ENCODE data around the gene PROX1.

Gene PROX1

DNA sequence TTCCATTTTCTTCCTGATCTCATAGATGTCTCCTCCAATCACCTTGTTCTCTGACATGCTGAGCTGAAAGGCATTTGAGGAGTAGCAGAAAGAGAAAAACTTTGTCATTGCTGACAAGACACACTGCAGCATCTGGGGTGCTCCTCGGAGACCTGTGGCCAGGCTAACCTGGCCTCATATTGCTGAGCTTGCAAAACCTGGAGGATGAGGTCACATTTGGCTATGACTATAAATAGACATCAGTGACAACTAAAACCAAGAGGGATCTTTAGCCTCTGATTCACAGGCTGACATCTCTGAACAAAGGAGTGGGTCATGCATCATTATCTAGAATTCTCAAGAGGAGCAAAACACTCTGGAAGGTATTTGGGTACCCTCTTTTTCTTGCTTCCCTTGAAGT is 83.7 kb downstream of the PROX1 start:
- H3K27ac ChIP-seq, result no peak overlapping the region
- no peak for DNase-seq (ENCODE audit: low spot score)
- TF ChIP-seq, protein P1, sequence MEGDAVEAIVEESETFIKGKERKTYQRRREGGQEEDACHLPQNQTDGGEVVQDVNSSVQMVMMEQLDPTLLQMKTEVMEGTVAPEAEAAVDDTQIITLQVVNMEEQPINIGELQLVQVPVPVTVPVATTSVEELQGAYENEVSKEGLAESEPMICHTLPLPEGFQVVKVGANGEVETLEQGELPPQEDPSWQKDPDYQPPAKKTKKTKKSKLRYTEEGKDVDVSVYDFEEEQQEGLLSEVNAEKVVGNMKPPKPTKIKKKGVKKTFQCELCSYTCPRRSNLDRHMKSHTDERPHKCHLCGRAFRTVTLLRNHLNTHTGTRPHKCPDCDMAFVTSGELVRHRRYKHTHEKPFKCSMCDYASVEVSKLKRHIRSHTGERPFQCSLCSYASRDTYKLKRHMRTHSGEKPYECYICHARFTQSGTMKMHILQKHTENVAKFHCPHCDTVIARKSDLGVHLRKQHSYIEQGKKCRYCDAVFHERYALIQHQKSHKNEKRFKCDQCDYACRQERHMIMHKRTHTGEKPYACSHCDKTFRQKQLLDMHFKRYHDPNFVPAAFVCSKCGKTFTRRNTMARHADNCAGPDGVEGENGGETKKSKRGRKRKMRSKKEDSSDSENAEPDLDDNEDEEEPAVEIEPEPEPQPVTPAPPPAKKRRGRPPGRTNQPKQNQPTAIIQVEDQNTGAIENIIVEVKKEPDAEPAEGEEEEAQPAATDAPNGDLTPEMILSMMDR (IDR thresholded peaks at IDR 0.05), result no peak
- H3K4me3 ChIP-seq, result no peak overlapping the region

DNA sequence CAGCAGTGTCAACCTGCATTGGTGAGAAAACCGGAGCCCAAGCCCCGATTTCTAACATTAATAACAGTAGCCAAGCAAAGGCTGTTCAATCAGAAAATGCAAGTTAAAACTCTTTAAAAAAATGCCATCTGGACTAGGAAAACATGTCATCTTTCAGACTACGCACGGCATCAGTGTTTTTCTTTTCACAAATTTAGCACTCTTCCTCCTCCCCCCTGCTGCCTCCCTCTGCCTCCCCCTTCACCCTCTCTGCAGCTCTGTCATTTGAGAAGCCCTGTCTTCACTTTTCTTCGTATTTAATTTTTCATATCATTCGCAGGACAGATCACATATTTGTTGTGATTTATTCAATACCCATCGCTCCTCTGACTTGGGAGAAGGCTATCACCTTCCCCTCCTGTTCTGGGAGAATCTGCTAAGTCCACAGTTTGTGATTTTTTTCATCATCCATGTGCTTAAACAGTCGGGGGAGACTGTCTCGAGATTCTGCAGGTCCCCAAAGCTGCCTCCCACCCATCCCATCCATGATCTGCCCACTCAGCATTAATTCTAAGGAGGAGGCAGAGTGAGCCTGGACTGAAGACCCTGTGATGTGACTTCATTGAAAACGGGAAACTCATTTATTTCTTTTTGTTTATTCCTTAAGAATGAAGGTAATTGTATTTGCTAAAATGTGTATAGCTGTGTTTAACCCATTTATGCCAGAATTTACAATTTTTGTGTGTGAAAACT is 84.8 kb downstream of the PROX1 start:
- H3K27ac ChIP-seq, result no peak overlapping the region
- no peak for DNase-seq (ENCODE audit: low spot score)
- H3K4me3 ChIP-seq, result no peak overlapping the region
- TF ChIP-seq, protein P1 (IDR thresholded peaks at IDR 0.05), result no peak

DNA sequence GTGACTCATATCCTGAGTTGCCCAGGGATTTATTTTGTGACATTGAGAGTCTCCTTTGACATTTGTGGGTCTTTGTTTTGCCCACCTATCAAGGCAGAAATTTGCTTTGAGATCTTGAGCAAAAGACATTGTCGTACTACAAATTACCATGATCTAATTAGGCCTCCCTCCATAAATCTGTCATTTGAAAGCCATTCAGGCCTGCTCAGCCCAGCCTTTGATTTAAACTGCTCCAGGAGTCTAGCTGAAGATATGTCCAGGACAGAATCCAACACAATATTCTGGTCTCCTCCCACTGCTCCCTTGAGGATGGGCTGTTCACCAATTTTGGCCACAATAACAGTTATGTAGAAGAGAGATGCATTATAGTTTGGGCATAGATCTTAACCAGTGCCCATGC is 86.7 kb downstream of the PROX1 start:
- TF ChIP-seq, protein P1 (IDR thresholded peaks at IDR 0.05), result no peak
- no peak overlapping the region for H3K4me3 ChIP-seq
- DNase-seq (ENCODE audit: low spot score), result no peak
- H3K27ac ChIP-seq, result no peak overlapping the region

DNA sequence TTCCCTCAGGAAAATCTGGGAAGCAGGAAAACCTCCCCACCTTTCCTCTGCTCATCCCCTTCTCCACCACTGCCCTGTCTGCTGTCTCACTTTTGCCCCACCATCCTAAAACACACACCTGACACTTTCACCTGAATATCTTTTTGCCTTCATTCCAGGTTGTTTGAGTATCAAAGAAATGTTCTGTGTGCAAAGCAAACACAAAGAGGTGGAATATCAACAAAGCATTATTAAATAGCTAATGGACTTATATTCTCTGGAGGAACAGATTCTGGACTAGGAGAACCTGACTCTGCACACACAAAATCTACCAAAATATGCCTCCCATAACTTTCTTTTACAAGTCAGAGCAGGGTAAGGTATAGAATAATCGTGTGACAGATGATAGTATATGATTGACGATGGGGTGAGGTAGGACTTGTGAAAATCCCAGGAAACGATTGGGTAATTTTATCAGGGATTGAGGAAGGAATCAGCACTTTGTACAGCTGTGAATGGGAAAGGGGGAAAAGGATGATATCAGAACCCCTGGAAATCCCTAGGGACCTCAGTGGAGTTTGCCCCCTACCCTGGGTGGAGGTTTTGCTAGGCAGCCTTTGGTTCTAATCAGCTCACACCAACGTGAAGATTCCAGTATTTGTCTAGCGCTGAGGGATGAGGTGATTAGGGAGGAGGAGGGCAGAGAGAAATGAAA is 87.7 kb downstream of the PROX1 start:
- Histone ChIP-seq H3K27ac (no peak overlapping the region), H3K4me3 (no peak overlapping the region)
- TF ChIP-seq, protein P1 (IDR thresholded peaks at IDR 0.05), result no peak
- no peak for DNase-seq (ENCODE audit: low spot score)

DNA sequence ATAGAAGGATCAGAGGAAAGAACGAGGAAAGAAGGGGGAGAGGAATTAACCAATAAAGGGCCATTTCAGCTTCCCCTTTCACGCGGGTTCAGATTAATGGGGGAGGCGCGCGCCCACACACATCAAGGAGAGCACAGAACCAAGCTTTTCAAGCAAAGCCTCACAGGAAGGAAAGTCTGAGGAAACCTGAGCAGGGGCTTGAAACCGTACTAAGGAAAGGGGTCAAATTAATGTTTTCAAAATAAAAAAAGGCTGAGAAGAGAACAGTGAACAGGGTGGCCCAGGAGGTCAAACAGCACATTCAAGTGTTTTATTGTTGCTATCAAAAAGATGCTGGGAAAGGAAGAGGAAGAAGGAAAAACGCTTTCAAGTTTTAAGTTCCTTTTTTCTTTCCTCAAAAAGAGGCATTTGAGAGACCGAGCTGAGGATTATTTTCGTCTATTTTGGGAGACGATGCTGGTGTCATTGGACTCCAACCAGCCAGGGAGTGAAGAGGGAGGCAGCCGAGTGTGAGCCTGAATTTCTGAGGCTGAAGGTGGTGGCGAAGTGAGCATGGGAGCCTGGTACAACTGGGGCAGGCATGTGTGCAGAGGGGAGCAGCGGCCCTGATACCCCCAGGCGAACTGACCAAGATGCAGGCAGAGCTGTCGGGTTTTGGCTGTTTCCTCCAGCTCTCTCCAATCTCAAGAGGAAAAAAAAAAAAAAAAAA is 88.4 kb downstream of the PROX1 start:
- Histone ChIP-seq H3K27ac (no peak overlapping the region), H3K4me3 (no peak overlapping the region)
- TF ChIP-seq, protein P1 (IDR thresholded peaks at IDR 0.05), result no peak
- DNase-seq (ENCODE audit: low spot score), result no peak

DNA sequence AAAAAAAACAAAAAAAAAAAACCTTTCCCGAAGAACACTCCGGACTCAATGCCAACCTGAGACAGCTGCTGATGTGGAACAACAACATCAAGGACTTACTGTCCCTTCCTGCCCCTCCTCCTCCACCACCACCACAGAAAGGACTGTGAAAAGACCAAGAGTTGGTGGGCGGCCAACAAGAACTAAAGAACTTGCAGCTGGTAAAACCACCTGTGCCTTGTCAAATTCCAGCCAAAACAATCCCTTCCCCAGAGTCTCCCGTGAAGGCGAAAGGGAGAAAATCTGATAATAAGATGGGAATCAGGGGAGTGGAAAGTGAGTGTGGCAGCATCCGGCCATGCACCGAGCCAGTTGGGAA is 88.9 kb downstream of the PROX1 start:
- TF ChIP-seq, protein P1 (IDR thresholded peaks at IDR 0.05), result no peak
- Histone ChIP-seq H3K4me3 (no peak overlapping the region), H3K27ac (no peak overlapping the region)
- no peak for DNase-seq (ENCODE audit: low spot score)
